GM18907 (cell line): Measurements from ENCODE around the gene NPAS4.
"Not testable (repeated sequence)": the region's sequence is repeated elsewhere in the genome, so short reads cannot be mapped to it uniquely, and the experiment has no call there.

Experiments
- ATAC-seq: cut with Tn5 transposase; IDR thresholded peaks from one replicate; pipeline ENCODE4 v1.9.1; 2021; ENCODE audit warnings: mild to moderate bottlenecking, moderate library complexity; ENCODE audit not compliant: unreplicated experiment

NPAS4 gene

GRCh38 chr11:66417000-66417399 lies 3.8 kb upstream of the NPAS4 start:
- ATAC-seq = no peak

GRCh38 chr11:66418168-66418985 lies 2.5 kb upstream of the NPAS4 start:
- no peak for ATAC-seq

- ATAC-seq = no peak
Measured at GRCh38 chr11:66418986-66419308, 1.9 kb upstream of the NPAS4 start.

GRCh38 chr11:66419825-66420224 lies 1.0 kb upstream of the NPAS4 start:
- ATAC-seq = no peak

DNA sequence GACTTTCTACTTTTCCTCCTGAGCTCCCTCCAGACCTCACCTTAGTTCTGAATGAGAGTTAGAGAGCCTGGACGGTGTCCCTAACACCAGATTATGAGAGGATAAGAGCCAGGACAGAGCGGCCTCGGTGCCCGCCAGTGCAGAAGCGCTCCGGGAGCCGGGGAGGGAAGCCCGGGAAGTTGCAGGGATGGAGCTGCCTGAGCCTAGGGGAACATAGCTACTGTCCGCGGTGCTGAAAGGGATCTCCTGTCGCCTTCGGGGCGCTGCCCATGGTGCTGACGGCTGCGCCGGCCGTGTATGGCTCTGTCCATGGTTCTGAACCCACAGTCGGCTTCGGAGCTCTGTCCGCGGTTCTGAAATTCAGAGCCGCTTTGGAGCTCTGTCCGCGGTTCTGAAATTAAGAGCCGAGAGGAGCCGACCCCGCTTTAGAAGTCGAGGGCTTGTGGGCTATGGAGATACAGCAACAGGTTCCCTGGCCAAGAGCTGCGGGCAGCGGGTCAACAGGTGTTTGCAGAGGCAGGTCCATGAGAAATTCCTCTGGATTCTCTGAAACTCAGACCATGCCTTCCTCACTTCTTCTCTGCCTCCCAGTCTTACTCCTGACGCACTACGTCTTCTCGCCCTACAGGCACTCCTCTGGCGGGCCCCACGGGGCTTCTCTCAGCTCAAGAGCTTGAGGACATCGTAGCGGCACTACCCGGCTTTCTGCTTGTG lies 814 bp downstream of the NPAS4 start:
- ATAC-seq = peak; percentile 57

DNA sequence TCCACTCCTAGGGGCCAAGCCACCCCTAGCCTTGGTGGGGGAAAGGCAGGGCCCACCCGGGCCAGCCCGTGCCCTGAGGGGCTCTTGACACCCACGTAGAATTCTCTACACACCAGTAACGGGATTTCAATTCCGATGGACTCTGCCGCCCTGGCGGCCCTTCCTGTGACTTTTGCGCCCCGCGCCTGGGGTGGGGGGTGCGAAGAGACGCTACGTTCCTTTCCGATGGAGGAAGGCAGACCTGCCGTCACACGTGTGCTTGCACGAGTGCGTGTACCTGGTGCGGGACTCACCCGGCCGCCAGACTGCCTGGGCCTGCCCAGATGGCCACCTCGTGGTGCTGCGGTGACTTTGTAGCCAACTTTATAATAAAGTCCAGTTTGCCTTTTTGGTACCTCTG lies 5.5 kb downstream of the NPAS4 start:
- ATAC-seq = no peak

DNA sequence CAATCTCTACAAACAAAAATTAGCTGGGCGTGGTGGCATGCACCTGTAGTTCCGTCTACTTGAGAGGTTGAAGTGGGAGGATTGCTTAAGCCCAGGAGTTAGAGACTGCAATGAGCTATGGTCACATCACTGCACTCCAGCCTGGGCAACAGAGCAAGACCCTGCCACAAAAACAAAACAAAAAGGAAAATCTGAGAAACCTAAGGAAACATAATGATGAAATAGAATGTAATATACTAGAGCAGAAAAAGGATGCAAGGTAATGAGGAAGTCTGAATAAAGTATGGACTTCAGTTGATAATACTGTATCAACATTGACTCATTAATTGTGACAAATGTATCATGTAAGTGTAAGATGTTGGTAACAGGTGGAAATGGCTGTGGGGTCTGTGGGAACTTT lies 8.1 kb downstream of the NPAS4 start:
- ATAC-seq = no peak

GRCh38 chr11:66429983-66430602 lies 9.3 kb downstream of the NPAS4 start:
- no peak for ATAC-seq

GRCh38 chr11:66431287-66431686 lies 10.5 kb downstream of the NPAS4 start:
- ATAC-seq = not testable (repeated sequence)

DNA sequence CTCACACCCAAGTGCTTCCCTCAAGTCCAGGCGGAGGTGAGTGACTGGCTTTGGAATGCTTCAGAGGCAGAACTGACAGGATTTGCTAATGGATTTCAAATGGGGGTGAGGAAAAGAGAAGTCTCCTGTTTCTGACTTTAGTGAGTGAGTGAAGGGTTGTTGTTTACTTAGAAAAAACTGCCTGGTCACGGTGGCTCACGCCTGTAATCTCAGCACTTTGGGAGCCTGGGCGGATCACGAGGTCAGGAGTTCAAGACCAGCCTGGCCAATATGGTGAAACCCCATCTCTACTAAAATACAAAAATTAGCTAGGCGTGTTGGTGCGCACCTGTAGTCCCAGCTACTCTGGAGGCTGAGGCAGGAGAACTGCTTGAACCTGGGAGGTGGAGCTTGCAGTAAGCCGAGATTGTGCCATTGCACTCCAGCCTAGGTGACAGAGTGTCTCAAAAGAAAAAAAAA lies 11.1 kb downstream of the NPAS4 start:
- not testable (repeated sequence) for ATAC-seq

DNA sequence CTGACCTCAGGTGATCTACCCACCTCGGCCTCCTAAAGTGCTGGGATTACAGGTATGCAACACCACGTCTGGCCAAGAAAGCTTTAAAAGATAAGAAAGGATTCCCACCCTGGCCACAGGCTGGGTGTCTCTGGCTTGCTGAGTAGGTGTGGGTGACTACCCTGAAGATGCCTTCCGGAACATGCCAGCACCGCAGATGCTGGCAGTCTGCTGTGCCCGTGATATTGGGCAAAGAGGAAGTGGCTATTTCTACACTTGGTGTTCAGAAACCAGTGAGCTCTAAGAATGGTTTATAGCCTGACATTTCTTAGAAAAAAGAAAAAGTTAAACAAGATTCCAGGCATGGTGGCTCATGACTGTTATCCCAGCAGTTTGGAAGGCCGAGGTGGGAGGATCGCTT lies 11.8 kb downstream of the NPAS4 start:
- no peak for ATAC-seq

GRCh38 chr11:66437979-66438503 lies 17.2 kb downstream of the NPAS4 start:
- no peak for ATAC-seq

- peak; percentile 86 for ATAC-seq
Measured at GRCh38 chr11:66438504-66439466, 17.9 kb downstream of the NPAS4 start, which contains the start of gene MRPL11. Gene MRPL11, minus strand, starts transcription at chr11:66438848. Its CDS starts 94 bp downstream, at chr11:66438754.

DNA sequence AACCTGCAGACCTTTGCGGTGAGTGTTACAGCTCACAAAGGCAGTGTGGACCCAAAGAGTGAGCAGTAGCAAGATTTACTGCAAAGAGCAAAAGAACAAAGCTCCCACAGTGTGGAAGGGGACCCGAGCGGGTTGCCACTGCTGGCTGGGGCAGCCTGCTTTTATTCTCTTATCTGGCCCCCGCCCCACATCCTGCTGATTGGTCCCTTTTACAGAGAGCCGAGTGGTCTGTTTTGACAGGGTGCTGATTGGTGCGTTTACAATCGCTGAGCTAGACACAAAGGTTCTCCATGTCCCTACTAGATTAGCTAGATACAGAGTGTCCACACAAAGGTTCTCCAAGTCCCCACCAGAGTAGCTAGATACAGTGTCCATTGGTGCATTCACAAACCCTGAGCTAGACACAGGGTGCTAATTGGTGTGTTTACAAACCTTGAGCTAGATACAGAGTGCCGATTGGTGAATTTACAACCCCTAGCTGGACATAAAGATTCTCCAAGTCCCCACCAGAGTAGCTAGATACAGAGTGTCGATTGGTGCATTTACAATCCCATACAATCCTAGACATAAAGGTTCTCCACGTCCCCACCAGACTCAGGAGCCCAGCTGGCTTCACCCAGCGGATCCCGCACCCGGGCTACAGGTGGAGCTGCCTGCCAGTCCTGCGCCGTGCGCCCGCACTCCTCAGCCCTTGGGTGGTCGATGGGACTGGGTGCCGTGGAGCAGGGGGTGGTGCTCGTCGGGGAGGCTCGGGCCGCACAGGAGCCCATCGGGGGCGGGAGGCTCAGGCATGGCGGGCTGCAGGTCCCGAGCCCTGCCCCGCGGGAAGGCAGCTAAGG lies 19.5 kb downstream of the NPAS4 start:
- not testable (repeated sequence) for ATAC-seq

DNA sequence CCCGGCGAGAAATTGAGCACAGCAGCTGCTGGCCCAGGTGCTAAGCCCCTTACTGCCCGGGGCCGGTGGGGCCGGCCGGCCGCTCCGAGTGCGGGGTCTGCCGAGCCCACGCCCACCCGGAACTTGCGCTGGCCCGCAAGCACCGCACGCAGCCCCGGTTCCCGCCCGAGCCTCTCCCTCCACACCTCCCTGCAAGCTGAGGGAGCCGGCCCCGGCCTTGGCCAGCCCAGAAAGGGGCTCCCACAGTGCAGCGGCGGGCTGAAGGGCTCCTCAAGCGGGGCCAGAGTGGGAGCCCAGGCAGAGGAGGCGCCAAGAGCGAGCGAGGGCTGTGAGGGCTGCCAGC lies 20.1 kb downstream of the NPAS4 start:
- ATAC-seq = not testable (repeated sequence)

GRCh38 chr11:66443602-66444001 lies 22.8 kb downstream of the NPAS4 start:
- no peak for ATAC-seq

DNA sequence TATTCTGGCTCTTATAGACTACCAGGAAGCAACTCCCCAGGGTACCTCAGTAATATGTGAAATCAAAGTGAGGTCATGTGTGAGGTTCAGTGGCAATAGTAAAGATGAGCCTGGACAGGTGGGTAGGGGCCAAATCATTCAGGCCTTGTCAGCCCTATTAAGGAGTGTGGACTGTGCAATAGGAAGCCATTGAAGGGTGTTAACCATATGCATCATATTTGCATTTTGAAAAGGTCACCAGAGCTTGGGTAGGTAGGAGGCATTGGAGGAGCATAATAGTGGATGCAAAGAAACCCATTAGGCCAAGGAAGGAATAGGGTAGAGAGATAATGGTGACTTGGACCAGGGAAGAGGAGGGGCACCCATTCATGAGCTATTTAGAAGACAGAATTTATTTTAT lies 26.2 kb downstream of the NPAS4 start:
- ATAC-seq = no peak

DNA sequence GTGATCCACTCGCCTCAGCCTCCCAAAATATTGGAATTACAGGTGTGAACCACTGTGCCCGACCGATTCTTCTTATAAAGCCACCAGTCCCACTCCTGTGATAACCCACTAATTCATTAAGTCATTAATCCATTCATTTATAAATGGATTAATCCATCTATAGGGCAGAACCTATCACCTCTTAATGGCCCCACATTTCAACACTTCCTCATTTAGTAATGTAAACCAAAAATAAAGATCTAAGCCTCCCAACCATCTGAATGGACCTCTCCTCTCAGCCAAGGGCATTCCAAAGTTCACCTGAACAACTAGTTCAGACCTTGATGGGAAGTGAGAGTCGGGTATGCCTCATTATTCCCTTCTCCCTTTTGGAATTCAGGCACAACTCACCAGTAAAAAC lies 27.7 kb downstream of the NPAS4 start:
- no peak for ATAC-seq

- no peak for ATAC-seq
Measured at GRCh38 chr11:66450560-66450959, 29.7 kb downstream of the NPAS4 start.

GRCh38 chr11:66451663-66452062 lies 30.8 kb downstream of the NPAS4 start:
- no peak for ATAC-seq
